EL (cell line): ENCODE results near the gene NOTCH1.

Experiments used
- DNase-seq: peaks from one replicate; pipeline ENCODE4 v3.0.0-alpha.2; 2016

The NOTCH1 gene

GRCh38 chr9:136514022-136514714 is 31.7 kb downstream of the NOTCH1 start:
- DNase-seq: no peak

DNA sequence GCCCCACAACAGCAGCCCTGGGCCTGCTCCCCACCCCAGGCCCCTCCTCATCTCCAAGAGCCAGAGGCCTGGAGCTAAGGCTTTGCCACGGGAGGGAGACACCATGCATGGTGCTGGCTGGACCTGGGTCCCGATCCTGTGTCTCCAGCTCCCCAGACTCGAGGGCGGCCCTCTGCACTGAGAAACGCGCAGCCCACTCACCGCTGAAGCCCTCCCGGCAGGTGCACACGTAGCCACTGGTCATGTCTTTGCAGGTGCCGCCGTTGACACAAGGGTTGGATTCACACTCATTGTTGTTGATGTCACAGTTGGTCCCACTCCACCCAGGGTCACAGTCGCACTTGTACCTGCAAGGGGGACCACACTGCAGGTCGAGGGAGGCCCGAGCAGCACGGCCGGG is 32.7 kb downstream of the NOTCH1 start:
- DNase-seq: no peak

- DNase-seq: no peak
Measured at GRCh38 chr9:136512651-136513071, 33.2 kb downstream of the NOTCH1 start.

- no peak for DNase-seq
Measured at GRCh38 chr9:136511670-136512592, 33.9 kb downstream of the NOTCH1 start.

DNA sequence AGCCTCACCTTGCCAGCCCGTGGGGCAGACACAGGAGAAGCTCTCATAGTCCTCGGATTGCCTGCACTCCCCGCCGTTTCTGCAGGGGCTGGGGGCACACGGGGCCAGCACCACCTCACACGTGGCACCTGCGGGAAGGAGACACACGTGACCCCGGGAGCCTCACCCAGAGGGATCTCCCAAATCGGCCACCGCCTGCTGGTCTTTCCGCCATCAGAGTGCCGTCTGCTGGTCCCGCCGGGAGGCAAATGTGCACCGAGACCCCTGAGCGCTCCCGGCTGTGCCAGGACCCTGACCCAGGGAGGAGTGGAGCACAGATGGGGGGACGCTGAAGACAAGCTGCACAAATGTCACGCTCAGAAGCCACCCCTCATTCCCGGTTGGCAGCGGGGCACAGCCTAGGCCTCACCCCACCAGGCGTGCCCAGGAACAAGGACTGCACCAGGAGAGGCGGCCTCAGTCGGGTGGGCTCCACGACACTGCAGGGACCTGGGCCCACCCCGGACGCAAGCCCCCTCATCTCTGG is 34.6 kb downstream of the NOTCH1 start:
- no peak for DNase-seq

DNA sequence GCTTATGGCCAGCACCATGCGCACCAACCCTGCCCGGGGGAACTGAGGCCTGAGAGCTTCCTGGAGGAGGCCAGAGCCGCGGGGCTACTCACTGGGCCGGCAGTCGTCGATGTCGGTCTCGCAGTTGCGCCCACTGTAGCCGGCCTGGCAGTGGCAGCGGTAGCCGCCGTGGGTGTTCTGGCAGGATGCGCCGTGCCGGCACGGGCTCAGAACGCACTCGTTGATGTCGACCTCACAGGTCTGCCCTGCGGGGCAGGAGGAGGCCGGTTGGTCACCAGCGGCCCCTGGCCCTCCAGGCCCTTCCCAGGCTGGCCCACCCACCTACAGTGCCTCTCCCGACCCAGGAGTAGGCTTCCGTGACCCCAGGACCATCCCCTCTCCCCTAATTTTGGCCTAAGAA is 35.3 kb downstream of the NOTCH1 start:
- no peak for DNase-seq

DNA sequence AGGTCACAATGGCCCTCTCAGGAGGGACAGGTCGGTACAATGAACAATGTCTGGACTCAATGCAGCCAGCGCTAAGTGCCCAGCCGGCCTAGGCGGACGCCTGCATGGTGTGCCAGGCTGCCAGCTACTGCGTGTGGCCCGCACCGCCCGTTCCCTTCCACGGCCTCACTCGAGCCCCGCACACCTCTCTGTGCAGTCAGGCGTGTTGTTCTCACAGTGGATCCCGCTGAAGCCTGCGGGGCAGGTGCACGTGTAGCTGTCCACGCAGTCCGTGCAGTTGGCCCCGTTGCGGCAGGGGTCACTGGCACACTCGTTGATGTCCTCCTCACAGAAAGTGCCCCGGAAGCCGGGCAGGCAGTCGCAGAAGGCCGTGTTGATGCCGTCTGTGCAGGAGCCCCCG is 36.3 kb downstream of the NOTCH1 start:
- no peak for DNase-seq

DNA sequence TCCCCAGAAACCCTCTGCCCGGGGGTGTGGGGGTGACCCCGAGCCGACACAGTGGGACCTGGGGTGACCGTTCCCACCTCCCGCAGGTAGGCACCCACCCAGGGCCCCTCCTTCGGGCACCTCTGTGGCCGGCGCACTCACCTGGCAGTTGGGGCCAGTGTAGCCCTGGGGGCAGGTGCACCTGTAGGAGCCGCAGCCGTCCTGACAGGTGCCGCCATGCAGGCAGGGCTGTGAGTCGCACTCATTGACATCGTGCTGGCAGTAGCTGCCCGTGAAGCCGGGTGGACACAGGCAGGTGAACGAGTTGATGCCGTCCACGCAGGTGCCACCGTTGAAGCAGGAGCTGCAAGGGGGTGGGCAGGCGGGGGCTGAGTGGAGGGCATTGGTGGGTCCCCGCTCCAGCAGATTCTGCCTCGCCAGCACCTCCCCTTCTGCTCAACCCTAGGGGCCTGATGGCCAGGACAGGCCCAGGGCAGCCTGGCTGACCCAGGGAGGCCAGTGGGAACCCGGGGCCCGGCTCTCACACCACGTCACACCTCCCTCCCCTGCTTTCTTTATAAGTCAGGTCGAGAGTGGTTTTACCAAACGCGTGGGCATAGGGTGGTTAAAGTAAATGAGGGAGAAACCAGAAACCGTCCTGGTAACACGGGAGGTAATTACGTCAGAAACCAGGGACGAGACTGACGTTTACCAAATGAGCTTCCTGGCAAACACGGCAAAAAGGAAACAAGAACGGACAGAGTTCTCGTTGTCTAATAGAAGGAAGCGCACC is 36.9 kb downstream of the NOTCH1 start:
- no peak for DNase-seq

DNA sequence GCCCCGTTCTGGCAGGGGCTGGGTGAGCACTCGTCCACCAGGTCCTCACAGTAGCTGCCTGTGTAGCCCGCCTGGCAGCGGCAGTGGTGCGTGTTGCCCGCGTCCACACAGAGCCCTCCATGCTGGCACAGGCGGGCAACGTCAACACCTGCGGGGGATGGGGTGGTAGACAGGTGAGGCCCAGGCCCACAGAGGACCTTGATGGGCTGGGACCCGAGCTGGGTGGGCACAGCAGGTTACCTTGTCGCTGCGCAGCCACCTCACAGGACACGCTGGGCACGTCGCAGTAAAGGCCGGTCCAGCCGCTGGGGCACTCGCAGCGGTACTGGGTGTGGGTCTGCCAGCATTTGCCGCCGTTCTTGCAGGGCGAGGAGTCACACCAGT is 37.9 kb downstream of the NOTCH1 start:
- no peak for DNase-seq

GRCh38 chr9:136507221-136507991 is 38.4 kb downstream of the NOTCH1 start:
- no peak for DNase-seq

- DNase-seq: no peak
Measured at GRCh38 chr9:136506425-136506824, 39.4 kb downstream of the NOTCH1 start.

GRCh38 chr9:136505406-136506403 is 40.1 kb downstream of the NOTCH1 start:
- no peak for DNase-seq

GRCh38 chr9:136504512-136505348 is 41.1 kb downstream of the NOTCH1 start:
- no peak for DNase-seq

GRCh38 chr9:136502940-136503550 is 42.8 kb downstream of the NOTCH1 start:
- DNase-seq: no peak

DNA sequence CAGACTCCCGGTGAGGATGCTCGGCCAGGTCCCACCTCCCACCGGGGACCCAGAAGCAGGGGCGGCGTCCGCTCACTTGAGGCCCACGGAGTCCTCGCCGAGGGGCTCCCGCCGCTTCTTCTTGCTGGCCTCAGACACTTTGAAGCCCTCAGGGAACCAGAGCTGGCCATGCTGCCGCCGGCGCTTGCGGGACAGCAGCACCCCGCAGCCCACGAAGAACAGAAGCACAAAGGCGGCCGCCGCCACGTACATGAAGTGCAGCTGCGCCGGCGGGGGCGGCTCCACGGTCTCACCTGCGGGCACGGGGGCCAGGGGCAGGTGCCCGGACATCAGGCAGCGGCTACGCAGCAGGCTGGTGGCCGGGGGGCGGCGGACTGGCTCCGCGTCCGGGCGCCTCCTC is 43.7 kb downstream of the NOTCH1 start:
- DNase-seq: no peak

- no peak for DNase-seq
Measured at GRCh38 chr9:136501686-136502085, 44.2 kb downstream of the NOTCH1 start.

DNA sequence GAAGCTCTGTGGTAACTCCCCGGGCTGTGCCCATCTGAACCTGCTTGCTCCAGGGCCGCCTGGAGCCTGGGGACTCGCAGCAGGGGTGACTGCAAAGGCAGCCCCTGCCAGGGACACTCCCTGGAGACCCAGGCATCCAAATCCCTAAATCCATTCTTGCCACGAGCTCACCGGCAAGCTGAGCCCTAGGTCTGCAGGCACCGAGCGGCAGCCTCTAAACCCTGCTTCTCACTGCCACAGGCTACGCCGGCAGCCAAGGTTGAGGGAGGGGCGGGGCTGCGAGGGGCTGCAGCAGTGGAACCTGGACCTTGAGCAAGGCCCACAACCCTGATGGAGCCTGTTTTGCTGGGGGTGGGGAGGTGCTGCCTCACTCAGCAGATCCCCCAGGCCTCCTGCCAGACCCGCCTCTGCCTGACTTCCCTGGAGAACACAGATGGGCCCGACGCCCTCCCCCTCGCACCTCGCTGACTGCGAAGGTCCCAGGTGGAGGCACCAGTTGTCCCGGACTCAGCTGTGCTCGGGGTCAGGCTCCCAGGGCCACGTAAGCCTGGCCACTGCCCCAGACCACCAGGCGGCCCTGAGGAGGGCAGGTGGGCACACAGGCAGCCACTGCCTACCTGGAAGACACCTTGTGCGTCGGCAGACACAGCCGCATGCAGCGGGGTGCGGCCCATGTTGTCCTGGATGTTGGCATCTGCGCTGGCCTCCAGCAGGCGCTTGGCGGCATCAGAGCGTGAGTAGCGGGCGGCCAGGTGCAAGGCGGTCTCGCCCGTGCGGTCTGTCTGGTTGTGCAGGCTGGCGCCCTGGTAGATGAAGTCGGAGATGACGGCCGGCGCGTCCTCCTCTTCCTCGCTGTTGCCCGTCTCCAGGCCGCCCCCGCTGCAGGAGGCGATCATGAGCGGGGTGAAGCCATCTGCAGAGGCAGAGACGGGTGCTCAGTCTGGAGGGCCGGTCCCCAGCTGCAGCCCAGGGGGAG is 45.6 kb downstream of the NOTCH1 start:
- no peak for DNase-seq
